Measurements from ENCODE around the gene PARP8. TPM values are rescaled to one million over a fixed set of nuclear protein-coding genes. Genes with fewer than 3 reads are reported as not detected.

PARP8 gene
- total and polyA plus RNA-seq, 2 of the 4 experiments (the other 2 are of a cell fraction), result 6.9 to 8.2 TPM

- in situ Hi-C loops (cut with MboI; ENCODE audit: low sequenced_read_pairs) (no loop called here), intact Hi-C loops (cut with micrococcal nuclease) (loop anchor here (2.0 to 10.0 kb wide), 2 partner anchors 52 to 78 kb away; no protein-coding TSS in a partner anchor), dilution Hi-C loops (cut with HindIII; ENCODE audit: low sequenced_read_pairs, unreplicated experiment) (no loop called here)
- Histone ChIP-seq H3K36me3 (ENCODE audit: control insufficient read depth, insufficient read depth, low read length) (no peaks in the 10 kb centered on the region), H3K14ac (replicated peaks; ENCODE audit: low read depth, low read length) (0 out of 2 replicates have a peak overlapping the region, but pooled peaks have one; percentile 63), H3K4me3 (ENCODE audit: insufficient read depth, low read depth, low read length) (peak overlapping the region; percentile 100), H2BK120ac (ENCODE audit: low read depth, low read length) (peak overlapping the region; percentile 52; the same call in 1 of the 2 replicates), H2AK9ac (replicated peaks; ENCODE audit: low read depth, low read length, poor library complexity) (peak overlapping the region; percentile 5), H4K91ac (ENCODE audit: insufficient read depth, low read depth, low read length) (peak overlapping the region; percentile 62; the same call in 1 of the 2 replicates), H2AK5ac (ENCODE audit: low read depth, low read length) (no peak overlapping the region), H3K18ac (ENCODE audit: low read depth, low read length) (peak overlapping the region; percentile 74), H3K4ac (ENCODE audit: low read depth, low read length) (peak overlapping the region; percentile 56), H3K4me2 (ENCODE audit: low read depth, low read length) (peak overlapping the region; percentile 68), H2BK5ac (ENCODE audit: low read depth, low read length, poor library complexity, severe bottlenecking) (peak overlapping the region; percentile 68), H4K20me1 (ENCODE audit: insufficient read depth, low read length) (no peaks in the 10 kb centered on the region), H2BK20ac (ENCODE audit: low read depth, low read length) (no peak overlapping the region), H3K56ac (ENCODE audit: extremely low read depth, insufficient read depth, low read length) (peak overlapping the region; percentile 65; the same call in 1 of the 2 replicates), H4K8ac (ENCODE audit: low read depth in 2 of 2, low read length in 2 of 2) (peak overlapping the region in 1 of 2 experiments; percentile 82; a peak in 2 of 4 replicates), H3K79me1 (ENCODE audit: low read depth in 1 of 2, low read length in 2 of 2) (peaks cover 0 to 7% of the 10 kb centered on the region in 2 experiments), H3K23ac (ENCODE audit: low read depth, low read length) (peak overlapping the region; percentile 68; the same call in 1 of the 2 replicates), H3K9ac (ENCODE audit: low read depth, low read length) (peak overlapping the region; percentile 87), H2BK15ac (ENCODE audit: low read depth, low read length) (no peak overlapping the region), H3K27me3 (ENCODE audit: control insufficient read depth, insufficient read depth, low read length) (no peaks in the 10 kb centered on the region), H3K9me3 (ENCODE audit: control insufficient read depth, insufficient read depth, low read length) (no peaks in the 10 kb centered on the region), H4K5ac (ENCODE audit: low read depth, low read length) (peak overlapping the region; percentile 90), H3K4me1 (ENCODE audit: control insufficient read depth, insufficient read depth, low read length) (no peaks in the 10 kb centered on the region), H3K27ac (ENCODE audit: insufficient read depth, low read length) (peak overlapping the region; percentile 90), H3K9me1 (ENCODE audit: insufficient read depth, low read length) (no peaks in the 10 kb centered on the region), H2AFZ (replicated peaks; ENCODE audit: low read length, poor library complexity) (peak overlapping the region; percentile 92)
- ChIA-PET CTCF (no interaction called here), POLR2A (ENCODE audit: unreplicated experiment) (interaction anchor here (0.6 kb wide), 1 partner anchor 90 kb away, joined by 3 read pairs; no protein-coding TSS in a partner anchor)
- peak; percentile 41 for DNase-seq
- WGBS, 2 experiments (ENCODE audit: extremely low coverage in 2 of 2, insufficient read length in 1 of 2), result 0% methylated on average over 13 of the region's 46 CpGs; no CpG with 5 or more reads in 1 of the 2 experiments
- peak; percentile 61 for ATAC-seq (ENCODE audit: low read depth)
- BruUV-seq (replicated peaks), result no TSS peak
- TF ChIP-seq MXI1 (IDR thresholded peaks at IDR 0.05; ENCODE audit: borderline replicate concordance, low read depth, low read length) (peak; percentile 48; the same call in 1 of the 2 replicates), CHD1 (IDR thresholded peaks at IDR 0.05; ENCODE audit: low read depth, low read length) (no peak), CEBPB (IDR thresholded peaks at IDR 0.05; ENCODE audit: low read depth, low read length) (peak; percentile 94)
Measured at GRCh38 chr5:50667023-50667652, 701 bp downstream of the PARP8 start.

All from IMR-90 (cell line).